H9 (cell line): ENCODE results near the gene PNPLA8. TPM values are rescaled to one million over a fixed set of nuclear protein-coding genes. Genes with fewer than 3 reads are reported as not detected.

ENCODE experiments used
- DNase-seq: peaks from one replicate; pipeline ENCODE4 v3.0.0-alpha.2; 2017
- H2AFZ ChIP-seq: one replicate; pipeline ENCODE4 v1.6.1; 2013; ENCODE audit warnings: mild to moderate bottlenecking, low read length, control low read depth, moderate library complexity
- H2AK5ac ChIP-seq: 2 replicates; pipeline ENCODE4 v1.6.1; 2013; ENCODE audit warnings: low read length, control low read depth, mixed read lengths; ENCODE audit not compliant: insufficient read length
- H2BK120ac ChIP-seq: one replicate; pipeline ENCODE4 v1.6.1; 2013; ENCODE audit warnings: low read depth, mild to moderate bottlenecking, low read length, control low read depth, inconsistent platforms; ENCODE audit not compliant: poor library complexity, severe bottlenecking
- H2BK12ac ChIP-seq: 2 replicates; pipeline ENCODE4 v1.6.1; 2013; ENCODE audit warnings: low read length, control low read depth, mixed read lengths, low read depth; ENCODE audit not compliant: insufficient read length
- H2BK15ac ChIP-seq: 2 replicates; pipeline ENCODE4 v1.6.1; 2013; ENCODE audit warnings: low read depth, low read length, control low read depth
- H2BK20ac ChIP-seq: one replicate; pipeline ENCODE4 v1.6.1; 2013; ENCODE audit warnings: low read depth, mild to moderate bottlenecking, low read length, control low read depth, inconsistent platforms; ENCODE audit not compliant: poor library complexity, severe bottlenecking
- H2BK5ac ChIP-seq: 2 replicates; pipeline ENCODE4 v1.6.1; 2013; ENCODE audit warnings: low read length, control low read depth, mixed read lengths; ENCODE audit not compliant: insufficient read length
- H3K14ac ChIP-seq: 2 replicates; pipeline ENCODE4 v1.6.1; 2013; ENCODE audit warnings: low read length, control low read depth; ENCODE audit not compliant: insufficient read depth
- H3K18ac ChIP-seq: 2 replicates; pipeline ENCODE4 v1.6.1; 2013; ENCODE audit warnings: low read depth, mild to moderate bottlenecking, mixed read lengths, low read length, control low read depth; ENCODE audit not compliant: insufficient read length
- H3K23ac ChIP-seq: 2 replicates; pipeline ENCODE4 v1.6.1; 2013; ENCODE audit warnings: low read length, control low read depth, mixed read lengths, low read depth; ENCODE audit not compliant: insufficient read length
- H3K23me2 ChIP-seq: 2 replicates; pipeline ENCODE4 v1.6.1; 2013; ENCODE audit warnings: low read depth, mild to moderate bottlenecking, mixed read lengths, low read length, control low read depth; ENCODE audit not compliant: insufficient read length, poor library complexity, severe bottlenecking
- H3K27ac ChIP-seq: 2 replicates; pipeline ENCODE4 v1.5.1; 2013; ENCODE audit warnings: low read length, control low read depth, mixed read lengths, low read depth; ENCODE audit not compliant: insufficient read length
- H3K27me3 ChIP-seq: 2 replicates; pipeline ENCODE4 v1.6.1; 2013; ENCODE audit warnings: low read length, control low read depth, inconsistent platforms; ENCODE audit not compliant: insufficient read depth
- H3K4ac ChIP-seq: 2 replicates; pipeline ENCODE4 v1.6.1; 2013; ENCODE audit warnings: low read depth, mild to moderate bottlenecking, control low read depth, inconsistent platforms, low read length, moderate library complexity
- H3K4me1 ChIP-seq: 2 replicates; pipeline ENCODE4 v1.6.1; 2013; ENCODE audit warnings: low read length, control low read depth, inconsistent platforms; ENCODE audit not compliant: insufficient read depth
- H3K4me2 ChIP-seq: 2 replicates; pipeline ENCODE4 v1.6.1; 2013; ENCODE audit warnings: low read length, control low read depth, mixed read lengths; ENCODE audit not compliant: insufficient read length, insufficient read depth
- H3K56ac ChIP-seq: 2 replicates; pipeline ENCODE4 v1.6.1; 2013; ENCODE audit warnings: low read depth, mild to moderate bottlenecking, mixed read lengths, low read length, control low read depth; ENCODE audit not compliant: insufficient read length
- H3K79me1 ChIP-seq: 2 replicates; pipeline ENCODE4 v1.6.1; 2013; ENCODE audit warnings: low read depth, mild to moderate bottlenecking, moderate library complexity, low read length, control low read depth, inconsistent platforms; ENCODE audit not compliant: insufficient read depth, poor library complexity, severe bottlenecking
- H3K79me2 ChIP-seq: 2 replicates; pipeline ENCODE4 v1.6.1; 2013; ENCODE audit warnings: low read length, control low read depth, inconsistent platforms; ENCODE audit not compliant: insufficient read depth
- H3K9ac ChIP-seq: 2 replicates; pipeline ENCODE4 v1.6.1; 2013; ENCODE audit warnings: low read length, control low read depth, mixed read lengths; ENCODE audit not compliant: insufficient read length; ENCODE audit errors: extremely low read depth
- H3K9me3 ChIP-seq: one replicate; pipeline ENCODE4 v1.6.1; 2013; ENCODE audit warnings: low read depth, low read length, inconsistent platforms; ENCODE audit not compliant: control insufficient read depth
- H3T11ph ChIP-seq: one replicate; pipeline ENCODE4 v1.6.1; 2013; ENCODE audit warnings: mild to moderate bottlenecking, low read length, control low read depth, inconsistent platforms
- H4K20me1 ChIP-seq: one replicate; pipeline ENCODE4 v1.6.1; 2013; ENCODE audit not compliant: control insufficient read depth, insufficient read length, insufficient read depth
- H4K5ac ChIP-seq: 2 replicates; pipeline ENCODE4 v1.6.1; 2013; ENCODE audit warnings: low read depth, mild to moderate bottlenecking, mixed read lengths, low read length, control low read depth; ENCODE audit not compliant: insufficient read length
- H4K8ac ChIP-seq: replicated peaks from 2 replicates; pipeline ENCODE4 v1.6.1; 2013; ENCODE audit warnings: low read length, control low read depth, mixed read lengths, low read depth; ENCODE audit not compliant: insufficient read length
- H4K91ac ChIP-seq: 2 replicates; pipeline ENCODE4 v1.6.1; 2013; ENCODE audit warnings: low read depth, mild to moderate bottlenecking, moderate library complexity, mixed read lengths, low read length, control low read depth; ENCODE audit not compliant: insufficient read length
- H3K27ac Mint-ChIP-seq, 3 experiments: 2 replicates in 2 of 3; 3 replicates in 1 of 3; pipeline ENCODE4 v1.8.0; 2020 to 2021; ENCODE audit warnings: mixed read lengths in 3 of 3, mild to moderate bottlenecking in 1 of 3, moderate library complexity in 1 of 3
- H3K27me3 Mint-ChIP-seq: 2 replicates; pipeline ENCODE4 v1.8.0; 2021; ENCODE audit warnings: low read depth, mild to moderate bottlenecking, moderate library complexity, mixed read lengths
- H3K36me3 Mint-ChIP-seq, 3 experiments: 2 replicates in 2 of 3; 3 replicates in 1 of 3; pipeline ENCODE4 v1.8.0; 2020 to 2021; ENCODE audit warnings: low read depth in 3 of 3, mixed read lengths in 3 of 3; ENCODE audit not compliant: insufficient read depth in 1 of 3
- H3K4me1 Mint-ChIP-seq, 2 experiments: 2 replicates each; pipeline ENCODE4 v1.8.0; 2020; ENCODE audit warnings: mixed read lengths in 2 of 2
- H3K4me3 Mint-ChIP-seq, 2 experiments: 2 replicates in 1 of 2; 3 replicates in 1 of 2; pipeline ENCODE4 v1.8.0; 2020 to 2021; ENCODE audit warnings: mild to moderate bottlenecking in 2 of 2, mixed read lengths in 2 of 2, moderate library complexity in 1 of 2
- H3K9me3 Mint-ChIP-seq, 2 experiments: 2 replicates in 1 of 2; 3 replicates in 1 of 2; pipeline ENCODE4 v1.8.0; 2020; ENCODE audit warnings: mild to moderate bottlenecking in 2 of 2, mixed read lengths in 2 of 2, moderate library complexity in 1 of 2
- WGBS: extraction: QIAGEN DNeasy Blood & Tissue Kit; methylation state at CpG from one replicate; pipeline ENCODE4 v1.1.7; 2013; ENCODE audit warnings: missing lambda C conversion rate, low lambda C conversion rate, mixed read lengths; ENCODE audit not compliant: insufficient read length; ENCODE audit errors: extremely low coverage; 5-methylcytosine and 5-hydroxymethylcytosine counted together
- total RNA-seq: library from RNA; stranded (reverse); gene quantifications from 2 replicates; pipeline ENCODE4 v1.2.1, GENCODE V29; 2021
- TF ChIP-seq, protein P1 (sequence below): fragments of 200-600 bp; sonication (generic); conservative IDR thresholded peaks from 3 replicates; pipeline ENCODE4 v1.8.0; 2021; ENCODE audit warnings: antibody characterized with exemption, mild to moderate bottlenecking

The PNPLA8 gene
- total RNA-seq, 1 experiment from 2014 or later = 11.7 TPM

DNA sequence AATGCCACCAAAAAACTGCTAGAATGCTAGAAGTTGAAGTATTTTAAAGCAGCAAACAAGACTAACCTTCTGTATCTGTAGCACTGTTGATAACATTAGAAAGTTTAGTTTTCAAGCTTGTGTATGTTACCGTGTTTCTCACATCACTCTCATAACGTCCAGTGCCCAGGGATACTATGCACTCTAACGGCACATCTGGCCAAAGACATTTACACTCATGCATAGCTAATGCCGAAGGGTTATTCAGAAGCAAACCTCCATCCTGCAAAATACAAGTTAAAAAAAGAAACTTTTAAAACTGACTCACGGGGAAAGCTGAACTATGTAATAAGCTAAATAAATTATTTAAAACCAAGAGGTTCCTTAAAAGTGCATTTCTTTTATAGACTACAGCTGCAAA lies 46.8 kb downstream of the PNPLA8 start:
- H2BK20ac ChIP-seq = no peak overlapping the region
- TF ChIP-seq, protein P1, sequence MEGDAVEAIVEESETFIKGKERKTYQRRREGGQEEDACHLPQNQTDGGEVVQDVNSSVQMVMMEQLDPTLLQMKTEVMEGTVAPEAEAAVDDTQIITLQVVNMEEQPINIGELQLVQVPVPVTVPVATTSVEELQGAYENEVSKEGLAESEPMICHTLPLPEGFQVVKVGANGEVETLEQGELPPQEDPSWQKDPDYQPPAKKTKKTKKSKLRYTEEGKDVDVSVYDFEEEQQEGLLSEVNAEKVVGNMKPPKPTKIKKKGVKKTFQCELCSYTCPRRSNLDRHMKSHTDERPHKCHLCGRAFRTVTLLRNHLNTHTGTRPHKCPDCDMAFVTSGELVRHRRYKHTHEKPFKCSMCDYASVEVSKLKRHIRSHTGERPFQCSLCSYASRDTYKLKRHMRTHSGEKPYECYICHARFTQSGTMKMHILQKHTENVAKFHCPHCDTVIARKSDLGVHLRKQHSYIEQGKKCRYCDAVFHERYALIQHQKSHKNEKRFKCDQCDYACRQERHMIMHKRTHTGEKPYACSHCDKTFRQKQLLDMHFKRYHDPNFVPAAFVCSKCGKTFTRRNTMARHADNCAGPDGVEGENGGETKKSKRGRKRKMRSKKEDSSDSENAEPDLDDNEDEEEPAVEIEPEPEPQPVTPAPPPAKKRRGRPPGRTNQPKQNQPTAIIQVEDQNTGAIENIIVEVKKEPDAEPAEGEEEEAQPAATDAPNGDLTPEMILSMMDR = no peak
- H3K27ac ChIP-seq = no peak overlapping the region
- H3K4ac ChIP-seq = no peak overlapping the region
- H4K8ac ChIP-seq = no peak overlapping the region
- H4K91ac ChIP-seq = no peak overlapping the region
- no peak overlapping the region for H3K23ac ChIP-seq
- Mint-ChIP-seq H3K36me3 (peaks cover 0 to 8% (median 5%) of the 10 kb centered on the region in 3 experiments; a peak in 2 of 7 replicates), H3K4me1 (peaks cover 5 to 10% of the 10 kb centered on the region in 2 experiments; a peak in 3 of 4 replicates), H3K27me3 (no peaks in the 10 kb centered on the region), H3K27ac (no peak overlapping the region; a peak in 1 of 7 replicates), H3K4me3 (no peak overlapping the region), H3K9me3 (no peaks in the 10 kb centered on the region)
- WGBS = no CpG with 5 or more reads among the region's 5 CpGs
- no peak overlapping the region for H2BK5ac ChIP-seq
- H3K79me1 ChIP-seq = no peaks in the 10 kb centered on the region
- no peak for DNase-seq
- no peak overlapping the region for H3K14ac ChIP-seq
- no peak overlapping the region for H2BK120ac ChIP-seq
- no peaks in the 10 kb centered on the region for H3K79me2 ChIP-seq
- no peaks in the 10 kb centered on the region for H3K23me2 ChIP-seq
- H2AK5ac ChIP-seq = no peak overlapping the region
- no peaks in the 10 kb centered on the region for H3K9me3 ChIP-seq
- no peak overlapping the region for H3K4me2 ChIP-seq
- H3K18ac ChIP-seq = no peak overlapping the region
- no peak overlapping the region for H2BK15ac ChIP-seq
- H2AFZ ChIP-seq = no peak overlapping the region
- no peak overlapping the region for H3K9ac ChIP-seq
- H4K20me1 ChIP-seq = no peaks in the 10 kb centered on the region
- H3K4me1 ChIP-seq = no peaks in the 10 kb centered on the region
- no peak overlapping the region for H3K56ac ChIP-seq
- H3T11ph ChIP-seq = no peak overlapping the region
- no peak overlapping the region for H2BK12ac ChIP-seq
- no peaks in the 10 kb centered on the region for H3K27me3 ChIP-seq
- H4K5ac ChIP-seq = no peak overlapping the region
